ENCODE data around the gene GLIS1.

GLIS1 gene

GRCh38 chr1:53696990-53697389 is 42.0 kb downstream of the GLIS1 start:
- ChIA-PET CTCF (interaction anchor here (1.5 to 2.0 kb wide), 2 partner anchors 11 to 19 kb away, joined by 5 read pairs; no protein-coding TSS in a partner anchor), POLR2A (no interaction called here)
- no peak for TF ChIP-seq CTCF (IDR thresholded peaks at IDR 0.05; ENCODE audit: insufficient read depth, low read length, missing control alignments)
- no peak overlapping the region for H3K4me3 ChIP-seq (ENCODE audit: low read depth, low read length)
- no peak for DNase-seq (ENCODE audit: low read depth, low spot score)

- CTCF ChIA-PET: interaction anchor here (1.5 to 2.0 kb wide), 2 partner anchors 10 to 19 kb away, joined by 5 read pairs; no protein-coding TSS in a partner anchor
- TF ChIP-seq CTCF (IDR thresholded peaks at IDR 0.05; ENCODE audit: insufficient read depth, low read length, missing control alignments): no peak
- H3K4me3 ChIP-seq (ENCODE audit: low read depth, low read length): no peak overlapping the region
- POLR2A ChIA-PET: no interaction called here
- no peak for DNase-seq (ENCODE audit: low read depth, low spot score)
Measured at GRCh38 chr1:53696571-53696970, 42.4 kb downstream of the GLIS1 start.

GRCh38 chr1:53696051-53696450 is 42.9 kb downstream of the GLIS1 start:
- POLR2A ChIA-PET: no interaction called here
- no peak for DNase-seq (ENCODE audit: low read depth, low spot score)
- TF ChIP-seq CTCF (IDR thresholded peaks at IDR 0.05; ENCODE audit: insufficient read depth, low read length, missing control alignments): no peak
- CTCF ChIA-PET: interaction anchor here (1.5 to 2.2 kb wide), 3 partner anchors 10 to 20 kb away, joined by 5 to 6 read pairs (median 5); no protein-coding TSS in a partner anchor
- H3K4me3 ChIP-seq (ENCODE audit: low read depth, low read length): no peak overlapping the region

- ChIA-PET POLR2A (no interaction called here), CTCF (interaction anchor here (0.6 to 2.2 kb wide), 4 partner anchors 9 to 250 kb away, joined by 3 to 6 read pairs (median 4); no protein-coding TSS in a partner anchor)
- no peak for TF ChIP-seq CTCF (IDR thresholded peaks at IDR 0.05; ENCODE audit: insufficient read depth, low read length, missing control alignments)
- no peak for DNase-seq (ENCODE audit: low read depth, low spot score)
- no peak overlapping the region for H3K4me3 ChIP-seq (ENCODE audit: low read depth, low read length)
Measured at GRCh38 chr1:53695116-53695515, 43.8 kb downstream of the GLIS1 start.

GRCh38 chr1:53694718-53695091 is 44.3 kb downstream of the GLIS1 start:
- TF ChIP-seq CTCF (IDR thresholded peaks at IDR 0.05; ENCODE audit: insufficient read depth, low read length, missing control alignments): no peak
- no peak overlapping the region for H3K4me3 ChIP-seq (ENCODE audit: low read depth, low read length)
- no peak for DNase-seq (ENCODE audit: low read depth, low spot score)
- ChIA-PET POLR2A (no interaction called here), CTCF (interaction anchor here (0.6 to 2.2 kb wide), 4 partner anchors 8 to 250 kb away, joined by 3 to 6 read pairs (median 4); no protein-coding TSS in a partner anchor)

GRCh38 chr1:53693773-53694717 is 44.9 kb downstream of the GLIS1 start:
- CTCF ChIA-PET: interaction anchor here (0.6 to 2.2 kb wide), 5 partner anchors 9 to 249 kb away, joined by 3 to 6 read pairs (median 3); no protein-coding TSS in a partner anchor
- no peak for TF ChIP-seq CTCF (IDR thresholded peaks at IDR 0.05; ENCODE audit: insufficient read depth, low read length, missing control alignments)
- DNase-seq (ENCODE audit: low read depth, low spot score): no peak
- POLR2A ChIA-PET: no interaction called here
- no peak overlapping the region for H3K4me3 ChIP-seq (ENCODE audit: low read depth, low read length)
